Caco-2 (cell line): ENCODE data around the gene ASPG. TPM values are rescaled to one million over a fixed set of nuclear protein-coding genes. Genes with fewer than 3 reads are reported as not detected.

ENCODE experiments used
- BruUV-seq: library from RNA; stranded (reverse); fragments of 400-500 nt; replicated peaks from 2 replicates; lab custom pipeline; 2021; lab: Mats Ljungman, UMichigan
- CTCF ChIA-PET: fragments of 300-600 bp; sonication (Branson Sonifier 250); formaldehyde crosslinking; loops from one replicate; lab custom pipeline; 2022; ENCODE audit warnings: antibody characterized with exemption; lab: Charles Lee
- POLR2A ChIA-PET: fragments of 300-600 bp; sonication (Branson Sonifier 250); formaldehyde crosslinking; loops from one replicate; lab custom pipeline; 2022; ENCODE audit warnings: antibody characterized with exemption; lab: Charles Lee
- DNase-seq, 2 experiments: peaks; one replicate each; pipeline versions ENCODE4 v3.0.0 to v3.0.0-alpha.2; 2020 to 2022
- H3K27me3 ChIP-seq: replicated peaks from 2 replicates; pipeline ENCODE4 v1.6.0; 2011; ENCODE audit warnings: low read length; ENCODE audit not compliant: control insufficient read depth, insufficient read depth
- H3K36me3 ChIP-seq: 2 replicates; pipeline ENCODE4 v1.5.1; 2011; ENCODE audit warnings: low read length; ENCODE audit not compliant: control insufficient read depth, insufficient read depth
- H3K4me1 ChIP-seq: fragments of 250-450 bp; sonication (Bioruptor Pico); 2 replicates; pipeline ENCODE4 v1.5.1; 2020; ENCODE audit warnings: mild to moderate bottlenecking
- H3K4me3 ChIP-seq: 2 replicates; pipeline ENCODE4 v1.5.1; 2011; ENCODE audit warnings: low read depth, mild to moderate bottlenecking, control low read depth, low read length
- H3K9me3 ChIP-seq: fragments of 250-450 bp; sonication (Bioruptor Pico); 2 replicates; pipeline ENCODE4 v1.5.1; 2020; ENCODE audit warnings: mild to moderate bottlenecking, moderate library complexity
- H3K27ac Mint-ChIP-seq: one replicate; pipeline ENCODE4 v1.8.0; 2022; ENCODE audit warnings: mixed read lengths; ENCODE audit not compliant: unreplicated experiment
- H3K27me3 Mint-ChIP-seq: one replicate; pipeline ENCODE4 v1.8.0; 2022; ENCODE audit warnings: mixed read lengths; ENCODE audit not compliant: insufficient read depth, unreplicated experiment
- H3K36me3 Mint-ChIP-seq: one replicate; pipeline ENCODE4 v1.8.0; 2022; ENCODE audit warnings: mild to moderate bottlenecking, mixed read lengths; ENCODE audit not compliant: insufficient read depth, unreplicated experiment
- H3K4me1 Mint-ChIP-seq: one replicate; pipeline ENCODE4 v1.8.0; 2022; ENCODE audit warnings: low read depth, mixed read lengths; ENCODE audit not compliant: unreplicated experiment
- H3K4me3 Mint-ChIP-seq: one replicate; pipeline ENCODE4 v1.8.0; 2022; ENCODE audit warnings: mild to moderate bottlenecking, moderate library complexity, mixed read lengths; ENCODE audit not compliant: unreplicated experiment
- H3K9me3 Mint-ChIP-seq: one replicate; pipeline ENCODE4 v1.8.0; 2022; ENCODE audit warnings: mixed read lengths; ENCODE audit not compliant: unreplicated experiment
- intact Hi-C: fragments of 100-400 bp; cut with micrococcal nuclease; formaldehyde crosslinking; loops from one replicate; pipeline ENCODE4 v1.10.0; 2022; ENCODE audit not compliant: unreplicated experiment
- total RNA-seq: library from RNA; stranded (reverse); gene quantifications from 2 replicates; pipeline ENCODE4 v1.2.3, GENCODE V29; 2022
- TF ChIP-seq, protein P1 (sequence below), 2 experiments: fragments of 200-600 bp in 1 of 2; IDR thresholded peaks; 1 replicate in 1 of 2; 2 replicates in 1 of 2; pipeline versions ENCODE4 v1.5.1 to v1.8.0; 2011 to 2022; ENCODE audit warnings: antibody characterized with exemption in 1 of 2, control low read depth in 1 of 2, inconsistent platforms in 1 of 2, low read depth in 1 of 2, low read length in 1 of 2, mild to moderate bottlenecking in 1 of 2, moderate library complexity in 1 of 2; ENCODE audit not compliant: insufficient read depth in 1 of 2, severe bottlenecking in 1 of 2, unreplicated experiment in 1 of 2

The ASPG gene
- total RNA-seq, 1 experiment from 2014 or later: not detected

DNA sequence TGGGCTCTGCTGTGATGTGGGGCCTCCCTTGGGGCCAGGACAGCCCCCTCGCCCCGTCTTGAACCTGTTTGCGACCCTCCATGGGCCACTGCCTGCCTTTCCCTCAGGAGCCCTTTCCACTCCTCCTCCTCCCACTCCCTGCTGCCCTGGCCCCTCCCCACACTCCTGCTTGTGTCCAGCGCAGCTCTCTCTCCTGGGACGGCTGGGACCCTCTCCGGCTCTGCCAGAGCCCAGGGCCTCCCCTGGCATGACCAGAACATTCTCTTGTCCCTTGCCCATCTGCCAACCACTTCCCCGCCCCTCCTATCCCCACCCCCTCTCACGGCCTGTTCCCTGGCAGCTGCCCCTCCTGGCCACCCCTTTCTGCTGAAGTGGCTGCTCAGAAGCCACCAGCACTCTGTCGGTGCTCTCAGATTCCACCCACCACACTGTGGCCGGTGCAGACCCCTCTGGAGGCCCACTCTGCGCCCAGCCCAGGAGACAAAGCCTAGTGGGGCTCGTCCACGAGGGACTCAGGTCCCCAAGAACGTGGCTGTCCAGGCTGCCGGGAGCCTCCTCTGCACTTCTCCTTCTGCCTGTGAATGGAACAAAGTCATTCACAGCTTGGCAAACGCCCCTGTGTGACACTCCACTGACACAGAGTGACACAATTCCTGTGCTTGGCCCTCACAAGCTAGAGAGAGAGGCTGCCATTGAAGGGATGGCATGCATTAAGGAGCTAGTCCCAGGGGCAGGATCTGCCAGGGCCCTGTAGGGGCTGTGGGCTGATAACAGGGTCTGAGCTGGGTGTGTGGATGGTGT is 1.4 kb downstream of the ASPG start:
- H3K4me1 Mint-ChIP-seq: peaks cover 7% of the 10 kb centered on the region
- H3K27ac Mint-ChIP-seq: no peak overlapping the region
- DNase-seq: no peak
- no peaks in the 10 kb centered on the region for H3K36me3 ChIP-seq
- H3K27me3 Mint-ChIP-seq: no peaks in the 10 kb centered on the region
- peaks cover 9% of the 10 kb centered on the region for H3K4me1 ChIP-seq
- CTCF ChIA-PET: no interaction called here
- H3K4me3 ChIP-seq: no peak overlapping the region
- TF ChIP-seq, protein P1, sequence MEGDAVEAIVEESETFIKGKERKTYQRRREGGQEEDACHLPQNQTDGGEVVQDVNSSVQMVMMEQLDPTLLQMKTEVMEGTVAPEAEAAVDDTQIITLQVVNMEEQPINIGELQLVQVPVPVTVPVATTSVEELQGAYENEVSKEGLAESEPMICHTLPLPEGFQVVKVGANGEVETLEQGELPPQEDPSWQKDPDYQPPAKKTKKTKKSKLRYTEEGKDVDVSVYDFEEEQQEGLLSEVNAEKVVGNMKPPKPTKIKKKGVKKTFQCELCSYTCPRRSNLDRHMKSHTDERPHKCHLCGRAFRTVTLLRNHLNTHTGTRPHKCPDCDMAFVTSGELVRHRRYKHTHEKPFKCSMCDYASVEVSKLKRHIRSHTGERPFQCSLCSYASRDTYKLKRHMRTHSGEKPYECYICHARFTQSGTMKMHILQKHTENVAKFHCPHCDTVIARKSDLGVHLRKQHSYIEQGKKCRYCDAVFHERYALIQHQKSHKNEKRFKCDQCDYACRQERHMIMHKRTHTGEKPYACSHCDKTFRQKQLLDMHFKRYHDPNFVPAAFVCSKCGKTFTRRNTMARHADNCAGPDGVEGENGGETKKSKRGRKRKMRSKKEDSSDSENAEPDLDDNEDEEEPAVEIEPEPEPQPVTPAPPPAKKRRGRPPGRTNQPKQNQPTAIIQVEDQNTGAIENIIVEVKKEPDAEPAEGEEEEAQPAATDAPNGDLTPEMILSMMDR (IDR thresholded peaks at IDR 0.05; ENCODE audit: insufficient read depth in 1 of 2, low read depth in 1 of 2, low read length in 1 of 2, severe bottlenecking in 1 of 2, unreplicated experiment in 1 of 2): no peak
- H3K9me3 Mint-ChIP-seq: no peaks in the 10 kb centered on the region
- intact Hi-C loops: no loop called here
- POLR2A ChIA-PET: no interaction called here
- H3K27me3 ChIP-seq: no peaks in the 10 kb centered on the region; the same call in 1 of the 2 replicates
- peaks cover 4% of the 10 kb centered on the region for H3K36me3 Mint-ChIP-seq
- H3K4me3 Mint-ChIP-seq: no peak overlapping the region
- H3K9me3 ChIP-seq: no peaks in the 10 kb centered on the region
- BruUV-seq: no TSS peak

DNA sequence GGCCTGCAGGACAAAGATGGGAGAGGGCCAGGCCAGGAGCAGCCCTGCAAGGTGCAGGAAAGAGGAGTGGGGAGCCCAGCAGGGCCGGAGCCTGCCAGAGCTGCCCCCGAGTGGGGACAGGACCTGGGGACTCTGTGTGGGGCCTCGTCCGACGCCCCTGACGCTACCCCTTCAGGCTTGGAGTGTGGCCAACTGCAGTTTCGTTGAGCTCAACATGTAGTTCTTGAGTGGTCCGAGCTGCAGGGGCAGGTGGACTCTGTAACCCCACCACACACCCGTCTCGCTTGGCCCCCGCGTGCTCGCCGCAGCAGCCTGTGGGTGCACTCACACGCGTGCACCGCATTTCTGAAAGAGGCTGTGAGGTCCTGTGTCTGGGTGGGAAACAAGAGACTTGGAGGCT is 2.0 kb downstream of the ASPG start:
- CTCF ChIA-PET: interaction anchor here (0.5 kb wide), 1 partner anchor 75 kb away, joined by 4 read pairs; no protein-coding TSS in a partner anchor
- Mint-ChIP-seq H3K4me3 (no peak overlapping the region), H3K27ac (no peak overlapping the region), H3K4me1 (peaks cover 7% of the 10 kb centered on the region), H3K9me3 (no peaks in the 10 kb centered on the region), H3K36me3 (peaks cover 4% of the 10 kb centered on the region), H3K27me3 (no peaks in the 10 kb centered on the region)
- Histone ChIP-seq H3K9me3 (no peaks in the 10 kb centered on the region), H3K4me1 (peaks cover 9% of the 10 kb centered on the region), H3K36me3 (no peaks in the 10 kb centered on the region), H3K27me3 (no peaks in the 10 kb centered on the region; the same call in 1 of the 2 replicates), H3K4me3 (no peak overlapping the region)
- POLR2A ChIA-PET: no interaction called here
- TF ChIP-seq, protein P1 (IDR thresholded peaks at IDR 0.05; ENCODE audit: insufficient read depth in 1 of 2, low read depth in 1 of 2, low read length in 1 of 2, severe bottlenecking in 1 of 2, unreplicated experiment in 1 of 2): no peak
- intact Hi-C loops: no loop called here
- no peak for DNase-seq
- BruUV-seq: no TSS peak

DNA sequence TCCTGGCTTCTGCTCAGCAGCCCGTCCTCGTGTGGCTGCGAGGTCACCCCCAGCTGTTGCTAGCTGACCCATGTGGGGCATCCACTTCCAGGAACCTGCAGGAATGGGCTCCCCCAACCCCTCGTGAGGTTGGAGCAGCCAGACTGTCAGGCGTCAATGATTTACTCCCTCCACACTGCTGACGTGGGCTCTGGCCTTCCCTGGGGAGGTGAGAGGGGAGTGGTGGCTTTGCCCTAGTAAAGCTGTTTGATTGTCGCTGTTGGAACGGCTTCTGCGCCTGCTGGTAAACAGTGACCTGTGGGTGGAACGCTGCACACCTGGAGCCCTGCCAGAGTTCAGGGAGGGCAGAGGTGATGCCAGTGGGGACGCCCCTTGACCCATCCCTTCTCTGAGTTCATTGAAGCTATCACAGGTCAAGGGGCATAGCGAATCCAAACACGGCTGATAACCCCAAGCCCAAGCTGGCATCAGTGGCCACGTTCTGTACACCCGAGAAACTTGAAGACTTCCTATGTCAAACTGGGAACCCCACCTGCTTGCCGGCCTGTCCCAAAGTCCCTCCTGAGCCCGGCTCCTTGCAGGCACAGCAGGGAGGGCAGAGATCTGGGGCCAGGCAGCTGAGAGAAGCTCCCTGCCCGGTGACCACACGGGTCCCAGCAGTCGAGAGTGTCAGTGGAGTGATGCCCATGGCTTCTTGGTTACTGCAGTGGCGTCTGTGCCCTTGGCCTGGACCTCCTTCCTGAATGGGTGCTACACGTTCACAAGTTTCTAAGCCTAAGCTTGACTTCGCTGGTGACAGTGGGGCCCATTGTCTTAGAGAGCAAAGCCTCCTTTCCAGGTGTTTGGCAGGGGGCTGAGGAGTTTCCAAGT is 2.7 kb downstream of the ASPG start:
- H3K4me3 Mint-ChIP-seq: no peak overlapping the region
- POLR2A ChIA-PET: no interaction called here
- TF ChIP-seq, protein P1 (IDR thresholded peaks at IDR 0.05; ENCODE audit: insufficient read depth in 1 of 2, low read depth in 1 of 2, low read length in 1 of 2, severe bottlenecking in 1 of 2, unreplicated experiment in 1 of 2): no peak
- H3K9me3 ChIP-seq: no peaks in the 10 kb centered on the region
- no peaks in the 10 kb centered on the region for H3K27me3 Mint-ChIP-seq
- intact Hi-C loops: no loop called here
- DNase-seq: peak in 1 of 2 experiments; percentile 26
- H3K9me3 Mint-ChIP-seq: no peaks in the 10 kb centered on the region
- H3K4me3 ChIP-seq: no peak overlapping the region
- peaks cover 7% of the 10 kb centered on the region for H3K4me1 Mint-ChIP-seq
- no TSS peak for BruUV-seq
- no peaks in the 10 kb centered on the region for H3K27me3 ChIP-seq
- CTCF ChIA-PET: interaction anchor here (0.5 kb wide), 1 partner anchor 74 kb away, joined by 4 read pairs; no protein-coding TSS in a partner anchor
- H3K36me3 Mint-ChIP-seq: peaks cover 4% of the 10 kb centered on the region
- no peak overlapping the region for H3K27ac Mint-ChIP-seq
- peaks cover 9% of the 10 kb centered on the region for H3K4me1 ChIP-seq
- no peaks in the 10 kb centered on the region for H3K36me3 ChIP-seq
